CD14-positive monocyte (primary cell): ENCODE data around the gene SEMA4A. TPM values are rescaled to one million over a fixed set of nuclear protein-coding genes. Genes with fewer than 3 reads are reported as not detected.

Source experiments
- DNase-seq, 3 donors: peaks; one replicate each; pipeline ENCODE4 v3.0.0-alpha.2; 2011 to 2022
- H2AFZ ChIP-seq: 2 replicates; pipeline ENCODE4 v1.6.0; 2012; ENCODE audit warnings: mild to moderate bottlenecking, low read depth, low read length, inconsistent platforms; ENCODE audit not compliant: insufficient read depth, poor library complexity, severe bottlenecking
- H3K27ac ChIP-seq, 2 donors: 1 replicate in 1 of 2; 2 replicates in 1 of 2; pipeline ENCODE4 v1.5.1; 2012 to 2013; ENCODE audit warnings: low read length in 2 of 2, control low read depth in 1 of 2, inconsistent platforms in 1 of 2, low read depth in 1 of 2, mild to moderate bottlenecking in 1 of 2
- H3K27me3 ChIP-seq, 2 donors: one replicate each; pipeline versions ENCODE4 v1.6.0 to v1.6.1; 2011 to 2013; ENCODE audit warnings: low read length in 2 of 2; ENCODE audit not compliant: control insufficient read depth in 2 of 2, insufficient read depth in 2 of 2
- H3K36me3 ChIP-seq, 2 donors: replicated peaks in 1 of 2; 1 replicate in 1 of 2; 2 replicates in 1 of 2; pipeline versions ENCODE4 v1.5.1 to v1.6.1; 2012 to 2013; ENCODE audit warnings: low read length in 2 of 2, control low read depth in 1 of 2, inconsistent platforms in 1 of 2, mild to moderate bottlenecking in 1 of 2; ENCODE audit not compliant: insufficient read depth in 2 of 2, control insufficient read depth in 1 of 2
- H3K4me1 ChIP-seq, 2 donors: 1 replicate in 1 of 2; 2 replicates in 1 of 2; pipeline versions ENCODE4 v1.5.1 to v1.6.1; 2012 to 2013; ENCODE audit warnings: low read length in 2 of 2, control low read depth in 1 of 2, inconsistent platforms in 1 of 2, mild to moderate bottlenecking in 1 of 2, moderate library complexity in 1 of 2; ENCODE audit not compliant: insufficient read depth in 2 of 2, control insufficient read depth in 1 of 2
- H3K4me2 ChIP-seq: replicated peaks from 2 replicates; pipeline ENCODE3; 2012; ENCODE audit warnings: low read length, moderate library complexity, mild to moderate bottlenecking; ENCODE audit not compliant: poor library complexity, severe bottlenecking; ENCODE audit errors: extremely low read depth
- H3K4me3 ChIP-seq, 3 experiments: fragments of 200-600 bp in 1 of 3; sonication (generic) in 1 of 3; replicated peaks in 1 of 3; 1 replicate in 2 of 3; 2 replicates in 1 of 3; pipeline ENCODE4 v1.5.1; 2011 to 2013; ENCODE audit warnings: low read length in 3 of 3, mild to moderate bottlenecking in 3 of 3, control low read depth in 2 of 3, low read depth in 2 of 3, inconsistent platforms in 1 of 3, moderate library complexity in 1 of 3
- H3K79me2 ChIP-seq: 2 replicates; pipeline ENCODE4 v1.6.0; 2012; ENCODE audit warnings: mild to moderate bottlenecking, control low read depth, inconsistent platforms, low read length, moderate library complexity; ENCODE audit not compliant: insufficient read depth
- H3K9ac ChIP-seq: 2 replicates; pipeline ENCODE4 v1.6.0; 2017; ENCODE audit warnings: low read length, mild to moderate bottlenecking; ENCODE audit not compliant: insufficient read depth, poor library complexity, severe bottlenecking
- H3K9me3 ChIP-seq, 2 donors: replicated peaks in 1 of 2; 1 replicate in 1 of 2; 2 replicates in 1 of 2; pipeline versions ENCODE4 v1.5.1 to v1.6.1; 2012 to 2013; ENCODE audit warnings: low read length in 2 of 2, control low read depth in 1 of 2; ENCODE audit not compliant: control insufficient read depth in 1 of 2, insufficient read depth in 1 of 2
- H4K20me1 ChIP-seq: 2 replicates; pipeline ENCODE4 v1.6.0; 2012; ENCODE audit warnings: mild to moderate bottlenecking, low read length, control low read depth, moderate library complexity; ENCODE audit not compliant: insufficient read depth
- H3K27ac Mint-ChIP-seq, 7 donors: one replicate each; pipeline ENCODE4 v1.8.0; 2020; ENCODE audit warnings: mild to moderate bottlenecking in 7 of 7, mixed read lengths in 7 of 7, moderate library complexity in 6 of 7, inconsistent platforms in 2 of 7
- H3K27me3 Mint-ChIP-seq, 3 donors: one replicate each; pipeline ENCODE4 v1.8.0; 2021 to 2022; ENCODE audit warnings: low read depth in 3 of 3, mild to moderate bottlenecking in 3 of 3, mixed read lengths in 3 of 3, moderate library complexity in 3 of 3, inconsistent platforms in 1 of 3
- H3K36me3 Mint-ChIP-seq, 2 donors: one replicate each; pipeline ENCODE4 v1.8.0; 2020; ENCODE audit warnings: mixed read lengths in 2 of 2, inconsistent platforms in 1 of 2, mild to moderate bottlenecking in 1 of 2
- H3K4me1 Mint-ChIP-seq: one replicate; pipeline ENCODE4 v1.8.0; 2020; ENCODE audit warnings: mild to moderate bottlenecking, mixed read lengths
- H3K4me3 Mint-ChIP-seq, 2 donors: one replicate each; pipeline ENCODE4 v1.8.0; 2020; ENCODE audit warnings: mild to moderate bottlenecking in 2 of 2, mixed read lengths in 2 of 2, moderate library complexity in 1 of 2
- H3K9me3 Mint-ChIP-seq, 7 donors: one replicate each; pipeline ENCODE4 v1.8.0; 2020 to 2022; ENCODE audit warnings: mixed read lengths in 7 of 7, mild to moderate bottlenecking in 6 of 7, moderate library complexity in 6 of 7, inconsistent platforms in 2 of 7
- WGBS: methylation state at CpG from one replicate; pipeline ENCODE4 v1.1.5; 2013; ENCODE audit warnings: missing lambda C conversion rate; ENCODE audit not compliant: insufficient coverage; 5-methylcytosine and 5-hydroxymethylcytosine counted together
- intact Hi-C, 2 donors: fragments of 100-400 bp; cut with micrococcal nuclease; formaldehyde crosslinking; loops; one replicate each; pipeline versions ENCODE4 v1.15.0 to v1.15.1; 2023
- polyA plus RNA-seq, 3 donors: library from polyadenylated mRNA; depleted of rRNA in 1 of 3; unstranded in 2 of 3; stranded (reverse) in 1 of 3; fragments of 300-500 nt in 2 of 3; fragments of >200 nt in 1 of 3; fragmentation: Illumina TruSeq in 2 of 3; gene quantifications; 1 replicate in 2 of 3; 2 replicates in 1 of 3; pipeline ENCODE4 v1.2.3, GENCODE V29; 2012 to 2021
- TF ChIP-seq, protein P1 (sequence below): fragments of 200-600 bp; IDR thresholded peaks from one replicate; pipeline ENCODE4 v1.8.0; 2022; ENCODE audit warnings: antibody characterized with exemption, mild to moderate bottlenecking

SEMA4A gene
- polyA plus RNA-seq, 3 donors: 72.3 to 121 (median 116) TPM

DNA sequence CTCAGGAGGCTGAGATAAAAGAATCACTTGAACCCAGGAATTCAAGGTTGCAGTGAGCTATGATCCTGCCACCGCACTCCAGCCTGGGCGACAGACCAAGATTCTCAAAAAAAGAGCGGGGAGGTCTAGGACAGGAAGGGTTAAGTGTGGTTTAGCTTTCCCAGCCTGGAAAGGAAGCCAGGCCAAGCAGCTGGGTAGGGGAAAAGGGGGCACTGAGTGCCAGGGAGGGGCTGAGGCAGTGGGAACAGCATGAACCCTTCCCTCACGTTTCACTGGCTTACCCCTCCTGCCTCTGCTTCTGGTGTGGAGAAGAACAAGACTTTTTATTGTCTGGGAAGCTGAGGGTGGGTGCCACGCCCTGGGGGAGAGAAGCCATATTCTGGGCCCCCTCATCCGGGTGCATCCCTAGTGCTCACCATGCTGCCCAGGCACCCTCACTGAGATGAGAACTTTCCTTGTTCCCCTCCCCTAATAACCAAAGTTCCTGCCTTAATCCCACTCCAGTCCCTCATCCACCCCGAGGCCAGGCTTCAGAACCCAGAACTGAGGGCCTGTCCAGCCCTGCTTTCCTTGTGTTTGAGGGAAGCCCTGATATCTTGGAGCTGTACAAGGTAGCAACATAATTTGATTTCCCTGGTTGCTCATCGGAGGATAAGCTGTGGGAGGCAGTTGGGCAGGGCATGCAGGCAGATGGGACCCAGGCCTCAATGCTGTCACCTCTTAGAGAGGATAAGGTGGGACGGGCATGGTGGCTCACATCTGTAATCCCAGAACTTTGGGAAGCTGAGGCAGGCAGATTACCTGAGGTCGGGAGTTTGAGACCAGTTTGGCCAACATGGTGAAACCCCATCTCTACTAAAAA is 40.9 kb upstream of the SEMA4A start:
- Histone ChIP-seq H3K9me3 (peaks cover 0 to 17% of the 10 kb centered on the region in 2 donors), H3K4me1 (peaks cover 23 to 28% of the 10 kb centered on the region in 2 donors), H3K4me2 (no peak overlapping the region), H3K27me3 (peaks cover 79 to 100% of the 10 kb centered on the region in 2 donors), H3K9ac (no peak overlapping the region), H2AFZ (no peak overlapping the region), H3K4me3 (no peak overlapping the region), H3K36me3 (no peaks in the 10 kb centered on the region), H4K20me1 (peaks cover 22% of the 10 kb centered on the region), H3K27ac (no peak overlapping the region), H3K79me2 (no peaks in the 10 kb centered on the region)
- Mint-ChIP-seq H3K27ac (peak overlapping the region in 5 of 7 donors; percentile 2 to 78 (median 58)), H3K4me3 (peak overlapping the region in 1 of 2 donors; percentile 72), H3K36me3 (peaks cover 5 to 18% of the 10 kb centered on the region in 2 donors), H3K4me1 (peaks cover 26% of the 10 kb centered on the region), H3K9me3 (peaks cover 0 to 41% (median 18%) of the 10 kb centered on the region in 7 donors), H3K27me3 (peaks cover 97 to 100% (median 98%) of the 10 kb centered on the region in 3 donors)
- TF ChIP-seq, protein P1, sequence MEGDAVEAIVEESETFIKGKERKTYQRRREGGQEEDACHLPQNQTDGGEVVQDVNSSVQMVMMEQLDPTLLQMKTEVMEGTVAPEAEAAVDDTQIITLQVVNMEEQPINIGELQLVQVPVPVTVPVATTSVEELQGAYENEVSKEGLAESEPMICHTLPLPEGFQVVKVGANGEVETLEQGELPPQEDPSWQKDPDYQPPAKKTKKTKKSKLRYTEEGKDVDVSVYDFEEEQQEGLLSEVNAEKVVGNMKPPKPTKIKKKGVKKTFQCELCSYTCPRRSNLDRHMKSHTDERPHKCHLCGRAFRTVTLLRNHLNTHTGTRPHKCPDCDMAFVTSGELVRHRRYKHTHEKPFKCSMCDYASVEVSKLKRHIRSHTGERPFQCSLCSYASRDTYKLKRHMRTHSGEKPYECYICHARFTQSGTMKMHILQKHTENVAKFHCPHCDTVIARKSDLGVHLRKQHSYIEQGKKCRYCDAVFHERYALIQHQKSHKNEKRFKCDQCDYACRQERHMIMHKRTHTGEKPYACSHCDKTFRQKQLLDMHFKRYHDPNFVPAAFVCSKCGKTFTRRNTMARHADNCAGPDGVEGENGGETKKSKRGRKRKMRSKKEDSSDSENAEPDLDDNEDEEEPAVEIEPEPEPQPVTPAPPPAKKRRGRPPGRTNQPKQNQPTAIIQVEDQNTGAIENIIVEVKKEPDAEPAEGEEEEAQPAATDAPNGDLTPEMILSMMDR: no peak
- intact Hi-C loops: no loop called here
- WGBS: 83% methylated on average over 6 of the region's 10 CpGs
- no peak for DNase-seq

DNA sequence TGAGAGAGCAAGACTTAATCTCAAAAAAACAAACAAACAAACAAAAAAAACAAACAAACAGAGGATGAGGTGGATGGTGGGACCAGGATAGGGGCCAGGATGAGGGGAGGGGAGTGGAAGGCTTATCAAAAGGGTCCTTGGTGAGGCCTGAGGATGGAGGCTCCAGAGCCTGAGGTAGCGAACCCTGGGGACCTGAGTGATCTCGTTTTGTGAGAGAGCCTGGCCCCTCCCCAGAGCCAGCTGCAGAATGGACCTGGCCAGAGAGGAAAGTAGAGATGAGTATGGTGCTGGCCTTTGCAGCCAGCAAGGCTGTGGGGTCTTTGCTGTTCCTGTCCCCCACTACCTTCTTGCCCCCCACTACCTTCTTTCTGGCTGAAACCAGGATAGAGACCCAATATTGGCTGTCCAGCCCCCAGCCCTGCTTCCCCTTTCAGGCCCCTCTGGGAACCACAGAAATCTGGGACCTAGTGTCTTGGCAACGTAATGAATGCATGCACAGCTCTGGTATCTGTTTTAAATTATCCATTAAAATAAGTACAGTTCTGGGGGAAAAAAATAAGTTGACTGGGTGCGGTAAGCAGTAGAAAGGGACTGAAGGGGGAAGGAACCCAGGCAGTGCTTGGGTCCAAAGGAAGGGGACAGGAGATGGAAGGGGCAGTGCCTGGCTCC is 40.0 kb upstream of the SEMA4A start:
- no peak overlapping the region for H3K27ac ChIP-seq
- H3K36me3 Mint-ChIP-seq: peaks cover 8 to 20% of the 10 kb centered on the region in 2 donors
- no peak overlapping the region for H3K4me2 ChIP-seq
- 86% methylated on average over 3 of the region's 4 CpGs for WGBS
- peaks cover 97 to 100% (median 98%) of the 10 kb centered on the region in 3 donors for H3K27me3 Mint-ChIP-seq
- no peaks in the 10 kb centered on the region for H3K36me3 ChIP-seq
- TF ChIP-seq, protein P1: no peak
- peaks cover 0 to 24% of the 10 kb centered on the region in 2 donors for H3K9me3 ChIP-seq
- no peak for DNase-seq
- intact Hi-C loops: no loop called here
- peaks cover 28% of the 10 kb centered on the region for H3K4me1 Mint-ChIP-seq
- peak overlapping the region; percentile 62 to 94 (median 89) for H3K27ac Mint-ChIP-seq
- H3K9me3 Mint-ChIP-seq: peaks cover 0 to 37% (median 17%) of the 10 kb centered on the region in 7 donors
- H3K27me3 ChIP-seq: peaks cover 81 to 100% of the 10 kb centered on the region in 2 donors
- H3K79me2 ChIP-seq: no peaks in the 10 kb centered on the region
- peak overlapping the region; percentile 72 to 95 for H3K4me3 Mint-ChIP-seq
- no peak overlapping the region for H3K9ac ChIP-seq
- H4K20me1 ChIP-seq: peaks cover 25% of the 10 kb centered on the region
- peaks cover 23 to 28% of the 10 kb centered on the region in 2 donors for H3K4me1 ChIP-seq
- H2AFZ ChIP-seq: no peak overlapping the region
- no peak overlapping the region for H3K4me3 ChIP-seq
